Epithelial cell of esophagus (primary cell): ENCODE measurements around the gene SNX30.

Experiments
- DNase-seq: peaks from one replicate; pipeline ENCODE4 v3.0.0; 2010; ENCODE audit warnings: low read depth
- H3K4me3 ChIP-seq: 2 replicates; pipeline ENCODE4 v1.5.1; 2011; ENCODE audit warnings: mild to moderate bottlenecking, low read length, control low read depth
- TF ChIP-seq, protein P1 (sequence below): IDR thresholded peaks from 2 replicates; pipeline ENCODE4 v1.5.1; 2011; ENCODE audit warnings: low read depth, mild to moderate bottlenecking, low read length, control low read depth, inconsistent platforms; ENCODE audit not compliant: insufficient read depth; ENCODE audit errors: missing control alignments

SNX30 gene

DNA sequence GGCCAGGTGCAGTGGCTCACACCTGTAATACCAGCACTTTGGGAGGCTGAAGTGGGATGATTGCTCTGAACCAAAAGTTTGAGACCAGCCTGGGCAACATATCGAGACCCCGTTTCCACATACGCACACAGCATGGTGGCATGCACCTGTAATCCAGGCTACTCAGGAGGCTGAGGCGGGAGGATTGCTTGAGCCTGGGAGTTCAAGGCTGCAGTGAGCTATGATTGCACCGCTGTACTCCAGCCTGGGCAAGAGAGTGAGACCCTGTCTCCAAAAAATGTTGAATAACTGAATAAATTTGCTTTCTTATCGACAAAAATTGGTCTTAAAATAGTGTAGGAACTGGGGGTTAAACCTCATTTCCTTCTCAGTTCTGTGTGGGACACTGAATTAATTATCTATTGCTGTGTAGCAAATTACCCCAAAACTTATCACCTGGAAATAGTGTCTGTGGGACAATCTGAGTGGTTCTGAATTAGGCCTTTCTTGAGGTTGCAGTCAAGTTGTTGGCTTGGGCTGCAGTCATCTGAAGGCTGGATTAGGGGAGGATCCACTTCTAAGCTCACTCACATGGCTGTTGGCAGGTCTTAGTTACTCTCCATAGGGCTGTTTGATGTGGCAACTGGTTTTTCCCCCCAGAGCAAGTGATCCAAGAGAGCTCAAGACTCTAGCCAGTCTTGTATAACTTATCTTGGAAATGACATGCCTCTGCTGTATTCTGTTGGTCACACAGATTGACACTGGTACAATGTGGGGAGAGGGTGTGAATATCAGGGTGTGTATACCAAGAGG is 2.0 kb downstream of the SNX30 start:
- H3K4me3 ChIP-seq = no peak overlapping the region

GRCh38 chr9:112753725-112754124 is 3.2 kb downstream of the SNX30 start:
- DNase-seq = peak; percentile 77
- no peak overlapping the region for H3K4me3 ChIP-seq
- TF ChIP-seq, protein P1, sequence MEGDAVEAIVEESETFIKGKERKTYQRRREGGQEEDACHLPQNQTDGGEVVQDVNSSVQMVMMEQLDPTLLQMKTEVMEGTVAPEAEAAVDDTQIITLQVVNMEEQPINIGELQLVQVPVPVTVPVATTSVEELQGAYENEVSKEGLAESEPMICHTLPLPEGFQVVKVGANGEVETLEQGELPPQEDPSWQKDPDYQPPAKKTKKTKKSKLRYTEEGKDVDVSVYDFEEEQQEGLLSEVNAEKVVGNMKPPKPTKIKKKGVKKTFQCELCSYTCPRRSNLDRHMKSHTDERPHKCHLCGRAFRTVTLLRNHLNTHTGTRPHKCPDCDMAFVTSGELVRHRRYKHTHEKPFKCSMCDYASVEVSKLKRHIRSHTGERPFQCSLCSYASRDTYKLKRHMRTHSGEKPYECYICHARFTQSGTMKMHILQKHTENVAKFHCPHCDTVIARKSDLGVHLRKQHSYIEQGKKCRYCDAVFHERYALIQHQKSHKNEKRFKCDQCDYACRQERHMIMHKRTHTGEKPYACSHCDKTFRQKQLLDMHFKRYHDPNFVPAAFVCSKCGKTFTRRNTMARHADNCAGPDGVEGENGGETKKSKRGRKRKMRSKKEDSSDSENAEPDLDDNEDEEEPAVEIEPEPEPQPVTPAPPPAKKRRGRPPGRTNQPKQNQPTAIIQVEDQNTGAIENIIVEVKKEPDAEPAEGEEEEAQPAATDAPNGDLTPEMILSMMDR = no peak

More for the DNA sequence above, 2.0 kb downstream of the SNX30 start:
- TF ChIP-seq, protein P1 = no peak
- DNase-seq = no peak

- H3K4me3 ChIP-seq = no peak overlapping the region
- peak; percentile 35 for DNase-seq
Observed at GRCh38 chr9:112754578-112754977, 4.0 kb downstream of the SNX30 start.

DNA sequence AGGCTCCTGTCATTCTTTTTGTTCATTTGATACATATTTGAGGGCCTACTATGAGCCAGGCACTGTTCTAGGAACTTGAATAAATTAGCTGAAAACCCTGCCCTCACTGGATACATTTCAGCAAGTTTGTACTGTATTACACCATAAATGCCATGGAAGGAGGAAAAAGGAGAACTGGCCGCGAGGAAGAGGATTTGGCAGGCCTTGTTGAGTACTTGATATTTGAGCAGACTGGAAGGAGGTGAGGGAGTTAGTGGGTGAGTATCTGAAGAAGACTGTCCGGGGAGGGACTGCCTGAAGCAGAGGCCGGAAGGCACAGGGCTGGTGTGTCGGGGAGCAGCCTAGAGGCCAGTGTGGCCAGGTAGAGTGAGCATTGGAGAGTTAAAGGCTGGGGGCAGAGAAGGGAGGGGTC is 4.5 kb downstream of the SNX30 start:
- DNase-seq = peak; percentile 5
- H3K4me3 ChIP-seq = no peak overlapping the region
- TF ChIP-seq, protein P1 = no peak

More at GRCh38 chr9:112754578-112754977, 4.0 kb downstream of the SNX30 start:
- TF ChIP-seq, protein P1 = no peak

DNA sequence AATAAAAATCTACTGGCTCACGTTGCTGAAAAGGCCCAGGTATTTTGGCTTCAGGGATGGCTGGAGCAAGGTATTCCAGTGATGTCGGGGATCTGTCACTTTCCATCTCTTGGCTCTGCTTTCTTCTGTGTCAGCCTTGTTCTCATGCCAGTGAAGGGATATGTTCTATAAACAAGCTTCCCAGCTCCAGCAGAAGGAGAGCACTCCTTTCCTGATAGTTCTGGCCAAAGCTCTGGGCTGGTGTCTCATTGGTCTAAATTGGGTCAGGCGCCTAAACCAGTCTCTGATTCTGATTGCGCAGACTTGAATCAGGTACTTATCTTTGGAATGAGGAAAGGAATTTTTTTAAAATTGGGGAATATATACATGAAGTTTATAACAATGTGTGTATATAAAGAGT is 5.1 kb downstream of the SNX30 start:
- H3K4me3 ChIP-seq = no peak overlapping the region
- TF ChIP-seq, protein P1 = no peak
- no peak for DNase-seq

- TF ChIP-seq, protein P1 = no peak
- peak; percentile 34 for DNase-seq
- no peak overlapping the region for H3K4me3 ChIP-seq
Observed at GRCh38 chr9:112757282-112757883, 6.8 kb downstream of the SNX30 start.
